Measurements from ENCODE around the gene PLEKHG2. TPM values are rescaled to one million over a fixed set of nuclear protein-coding genes. Genes with fewer than 3 reads are reported as not detected.
A peak's percentile ranks its signal among the peaks of the same experiment; 100 is the strongest.

Gene PLEKHG2
- total and polyA plus RNA-seq, 9 of the 15 experiments (the other 6 are each of a cell fraction or from before 2014, with no cell fraction given), result 0.98 to 45.7 (median 9.8) TPM

- intact Hi-C loops (cut with micrococcal nuclease) (no loop called here), in situ Hi-C loops (cut with MboI) (no loop called here)
- WGBS (ENCODE audit: insufficient coverage, low coverage, missing lambda C conversion rate), result 82% methylated on average over 28 of the region's 35 CpGs
- TF ChIP-seq RBFOX2 (IDR thresholded peaks at IDR 0.05; ENCODE audit: low read depth, low read length) (peak; percentile 26; the same call in 1 of the 2 replicates), ZNF592 (IDR thresholded peaks at IDR 0.05) (no peak), POLR2G (IDR thresholded peaks at IDR 0.05; ENCODE audit: low read depth, low read length) (peak; percentile 42; the same call in 1 of the 2 replicates)
- H3K9ac ChIP-seq (ENCODE audit: insufficient read depth in 1 of 2, low read depth in 2 of 2, low read length in 2 of 2), result peak overlapping the region in 1 of 2 experiments; percentile 50; a peak in 2 of 4 replicates
- CTCF ChIA-PET (ENCODE audit: low intra/inter-chr PET ratio), result no interaction called here
- no peaks in the 10 kb centered on the region for H3K27me3 ChIP-seq (ENCODE audit: control insufficient read depth in 2 of 2, insufficient read depth in 2 of 2, low read length in 2 of 2)
- H4K20me1 ChIP-seq (replicated peaks; ENCODE audit: control insufficient read depth, insufficient read depth, low read length), result no peaks in the 10 kb centered on the region
- FAIRE-seq, result no peak
- no peak overlapping the region for H2AFZ ChIP-seq (ENCODE audit: low read depth, low read length)
- ATAC-seq, result no peak
- H3K27ac ChIP-seq (ENCODE audit: extremely low read depth, low read depth, low read length), result no peak overlapping the region
- H3K4me3 ChIP-seq, result no peak overlapping the region
- POLR2A ChIA-PET, result interaction anchor here (0.7 to 9.1 kb wide), 7 partner anchors 10 to 80 kb away, joined by 3 to 141 read pairs (median 4); partner anchors contain the start of genes PLEKHG2 and RPS16
- no peaks in the 10 kb centered on the region for H3K9me3 ChIP-seq (replicated peaks; ENCODE audit: control insufficient read depth, insufficient read depth, low read depth, low read length)
- H3K4me1 ChIP-seq (replicated peaks in 1 of 2; ENCODE audit: control insufficient read depth in 2 of 2, insufficient read depth in 2 of 2, low read length in 2 of 2), result peaks cover 0 to 11% of the 10 kb centered on the region in 2 experiments; a peak in 1 of 5 replicates
- peaks cover 25% of the 10 kb centered on the region; the same call in 2 of the 3 replicates for H3K36me3 ChIP-seq (ENCODE audit: control insufficient read depth, insufficient read depth, low read length)
- BruUV-seq (replicated peaks), result no TSS peak
- no peak for DNase-seq (ENCODE audit: extremely low read depth in 1 of 4, low spot score in 3 of 4)
- H3K9me1 ChIP-seq (ENCODE audit: control insufficient read depth, insufficient read depth, low read length), result no peaks in the 10 kb centered on the region
- H3K79me2 ChIP-seq (ENCODE audit: control insufficient read depth, insufficient read depth, low read length), result no peaks in the 10 kb centered on the region
- H3K4me2 ChIP-seq (ENCODE audit: insufficient read depth, low read length), result no peak overlapping the region
Observed at GRCh38 chr19:39423258-39424086, 11.0 kb downstream of the PLEKHG2 start.
